ENCODE measurements around the gene KISS1. TPM values are rescaled to one million over a fixed set of nuclear protein-coding genes. Genes with fewer than 3 reads are reported as not detected.
A peak's percentile ranks its signal among the peaks of the same experiment; 100 is the strongest.

Gene KISS1
- total RNA-seq, 1 donor from 2014 or later: 111 TPM

GRCh38 chr1:204218552-204218951 is 22.3 kb upstream of the KISS1 start:
- no peak for DNase-seq (ENCODE audit: low read depth)
- no peak for TF ChIP-seq CTCF (conservative IDR thresholded peaks at IDR 0.05; ENCODE audit: low read depth, low read length)
- H3K4me3 ChIP-seq (ENCODE audit: low read depth, low read length): no peak overlapping the region

- no peak for DNase-seq (ENCODE audit: low read depth)
- H3K4me3 ChIP-seq (ENCODE audit: low read depth, low read length): no peak overlapping the region
- no peak for TF ChIP-seq CTCF (conservative IDR thresholded peaks at IDR 0.05; ENCODE audit: low read depth, low read length)
Observed at GRCh38 chr1:204217648-204218000, 21.3 kb upstream of the KISS1 start.

GRCh38 chr1:204216880-204217647 is 20.8 kb upstream of the KISS1 start:
- DNase-seq (ENCODE audit: low read depth): no peak
- TF ChIP-seq CTCF (conservative IDR thresholded peaks at IDR 0.05; ENCODE audit: low read depth, low read length): no peak
- H3K4me3 ChIP-seq (ENCODE audit: low read depth, low read length): no peak overlapping the region

GRCh38 chr1:204216236-204216635 is 19.9 kb upstream of the KISS1 start:
- TF ChIP-seq CTCF (conservative IDR thresholded peaks at IDR 0.05; ENCODE audit: low read depth, low read length): no peak
- H3K4me3 ChIP-seq (ENCODE audit: low read depth, low read length): no peak overlapping the region
- no peak for DNase-seq (ENCODE audit: low read depth)

- H3K4me3 ChIP-seq (ENCODE audit: low read depth, low read length): peak within 1 kb of the TSS; percentile 50
- peak; percentile 73 for TF ChIP-seq CTCF (conservative IDR thresholded peaks at IDR 0.05; ENCODE audit: low read depth, low read length)
- peak; percentile 79 for DNase-seq (ENCODE audit: low read depth)
Observed at GRCh38 chr1:204213668-204214662, 17.7 kb upstream of the KISS1 start, which contains the start of gene GOLT1A. GOLT1A (minus strand) TSS chr1:204213988; CDS start chr1:204213906, 82 bp downstream.

- no peak for DNase-seq (ENCODE audit: low read depth)
- TF ChIP-seq CTCF (conservative IDR thresholded peaks at IDR 0.05; ENCODE audit: low read depth, low read length): no peak
- no peak overlapping the region for H3K4me3 ChIP-seq (ENCODE audit: low read depth, low read length)
Observed at GRCh38 chr1:204212715-204213114, 16.4 kb upstream of the KISS1 start.

Data from epithelial cell of proximal tubule (primary cell).